ENCODE results near the gene EFNA3.

The EFNA3 gene

GRCh38 chr1:155084722-155085503 is 6.3 kb downstream of the EFNA3 start (continued):
- TF ChIP-seq ZSCAN16 (tag by site-specific recombination; IDR thresholded peaks at IDR 0.05) (no peak), PRDM2 (tag by site-specific recombination; IDR thresholded peaks at IDR 0.05; ENCODE audit: borderline replicate concordance) (no peak), YY1 (tag by site-specific recombination; IDR thresholded peaks at IDR 0.05) (0 out of 2 replicates have a peak, but pooled peaks have one; percentile 18), ZNF202 (tag by site-specific recombination; IDR thresholded peaks at IDR 0.05; ENCODE audit: borderline replicate concordance) (no peak), ZNF660 (tag by site-specific recombination; IDR thresholded peaks at IDR 0.05) (peak; percentile 96), ZNF10 (tag by site-specific recombination; IDR thresholded peaks at IDR 0.05) (no peak; the same call in 1 of the 2 replicates), ZNF274 (IDR thresholded peaks at IDR 0.05; ENCODE audit: low read length) (no peak), ZNF274 (tag by site-specific recombination; IDR thresholded peaks at IDR 0.05; ENCODE audit: borderline replicate concordance) (no peak), BCL6B (tag by site-specific recombination; IDR thresholded peaks at IDR 0.05) (no peak), ZNF311 (tag by site-specific recombination; IDR thresholded peaks at IDR 0.05; ENCODE audit: borderline replicate concordance) (no peak), ZNF514 (tag by site-specific recombination; IDR thresholded peaks at IDR 0.05) (no peak), ZNF629 (tag by site-specific recombination; IDR thresholded peaks at IDR 0.05) (peak; percentile 71), GFI1B (tag by site-specific recombination; IDR thresholded peaks at IDR 0.05) (no peak), ZNF280D (tag by site-specific recombination; IDR thresholded peaks at IDR 0.05) (no peak), SP2 (tag by site-specific recombination; IDR thresholded peaks at IDR 0.05) (peak; percentile 81)

Data from HEK293 (cell line).